H7 (cell line): ENCODE measurements around the gene TGM3. TPM values are rescaled to one million over a fixed set of nuclear protein-coding genes. Genes with fewer than 3 reads are reported as not detected.

Experiments used
- DNase-seq: peaks from one replicate; pipeline ENCODE4 v3.0.0; 2012
- H3K27me3 ChIP-seq: 2 replicates; pipeline ENCODE4 v1.6.0; 2011; ENCODE audit warnings: mild to moderate bottlenecking, low read length; ENCODE audit not compliant: control insufficient read depth, insufficient read depth
- H3K36me3 ChIP-seq: replicated peaks from 2 replicates; pipeline ENCODE4 v1.5.1; 2011; ENCODE audit warnings: low read length; ENCODE audit not compliant: control insufficient read depth, insufficient read depth
- H3K4me3 ChIP-seq: 2 replicates; pipeline ENCODE4 v1.5.1; 2011; ENCODE audit warnings: low read depth, mild to moderate bottlenecking, control low read depth, low read length, moderate library complexity; ENCODE audit not compliant: insufficient read depth
- total RNA-seq: library from RNA; depleted of rRNA; stranded (reverse); fragments of >200 nt; shearing (Covaris generic); gene quantifications from 2 replicates; pipeline ENCODE4 v1.2.3, GENCODE V29; 2014

TGM3 gene
- total RNA-seq, 1 experiment from 2014 or later, result 0.90 TPM

DNA sequence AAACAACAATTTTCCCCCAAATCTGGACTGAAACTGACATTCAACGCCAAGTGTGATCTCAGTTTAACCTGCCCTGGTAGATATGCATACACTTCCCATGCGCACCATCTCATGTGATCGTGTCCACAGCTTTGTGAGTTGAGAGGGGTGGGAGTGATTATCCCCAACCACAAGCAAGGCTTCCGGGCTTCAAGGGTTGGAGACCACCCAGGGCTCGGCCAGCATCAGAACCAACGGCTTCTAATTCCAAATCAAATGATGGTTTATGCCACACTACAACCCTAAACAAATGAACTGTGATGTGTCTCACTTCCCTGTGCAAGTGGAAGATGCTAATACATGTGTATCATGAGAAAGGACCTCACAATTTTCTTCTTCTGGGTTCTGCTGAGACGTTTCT is 515 bp upstream of the TGM3 start:
- Histone ChIP-seq H3K27me3 (no peaks in the 10 kb centered on the region), H3K36me3 (no peaks in the 10 kb centered on the region), H3K4me3 (no peak overlapping the region)
- no peak for DNase-seq

DNA sequence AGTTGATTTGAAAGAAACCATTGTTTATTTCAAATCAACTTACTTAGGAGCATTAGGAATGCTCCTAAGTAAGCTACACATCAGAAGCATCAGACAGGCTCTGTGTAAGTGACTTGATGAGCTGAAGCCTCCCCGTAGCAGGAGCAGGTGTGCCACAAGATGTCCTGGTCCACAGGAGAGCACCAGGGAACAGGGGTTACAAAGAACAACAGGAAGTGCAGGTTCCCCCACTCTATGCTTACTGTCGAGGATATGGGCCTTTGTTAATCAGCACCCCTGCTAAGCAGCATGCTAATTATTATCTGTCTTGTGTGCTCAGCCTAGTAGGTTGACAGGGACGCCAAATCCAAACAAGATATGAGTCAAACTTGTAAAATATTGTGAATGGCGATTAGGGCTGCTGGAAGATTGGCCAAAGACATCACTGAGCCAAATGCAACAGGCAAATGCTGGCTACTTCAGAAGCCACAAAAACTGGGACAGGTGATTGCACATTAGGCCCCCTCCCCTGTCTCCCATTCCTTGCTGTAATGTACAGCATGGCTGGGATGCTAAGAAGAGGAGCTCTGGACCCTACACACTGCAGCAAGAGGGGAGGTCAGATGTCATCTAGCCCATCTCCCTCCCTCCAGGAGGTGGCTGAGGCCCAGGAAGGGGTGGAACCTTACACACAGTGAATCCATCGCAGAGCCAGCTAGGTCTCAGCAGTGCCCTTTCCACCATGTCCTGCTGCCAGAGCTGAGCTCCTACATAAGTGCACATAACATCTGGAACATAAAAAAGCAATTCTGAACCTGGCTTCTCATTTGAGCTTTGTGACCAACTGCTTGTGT is 939 bp downstream of the TGM3 start:
- Histone ChIP-seq H3K36me3 (no peaks in the 10 kb centered on the region), H3K4me3 (no peak overlapping the region), H3K27me3 (no peaks in the 10 kb centered on the region)
- DNase-seq, result peak; percentile 36

DNA sequence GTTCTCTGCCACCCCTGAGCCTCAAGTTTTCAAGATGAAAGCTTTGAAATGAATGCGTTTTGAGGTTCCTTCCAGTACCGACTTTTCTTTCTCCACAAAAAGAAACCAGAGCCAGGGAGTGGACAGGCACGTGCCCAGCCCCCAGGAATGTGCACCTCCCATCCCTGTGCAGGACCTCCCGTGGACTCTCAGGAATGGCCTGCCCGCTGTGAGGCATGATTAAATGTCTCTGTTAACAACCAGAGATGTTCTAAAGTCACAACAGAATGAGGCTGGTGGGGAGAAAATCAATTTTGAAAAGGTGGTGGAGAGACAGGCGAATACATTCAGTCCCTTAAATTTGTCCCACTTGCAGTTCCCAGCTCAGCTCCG is 1.5 kb downstream of the TGM3 start:
- Histone ChIP-seq H3K27me3 (no peaks in the 10 kb centered on the region), H3K36me3 (no peaks in the 10 kb centered on the region), H3K4me3 (no peak overlapping the region)
- DNase-seq, result no peak

DNA sequence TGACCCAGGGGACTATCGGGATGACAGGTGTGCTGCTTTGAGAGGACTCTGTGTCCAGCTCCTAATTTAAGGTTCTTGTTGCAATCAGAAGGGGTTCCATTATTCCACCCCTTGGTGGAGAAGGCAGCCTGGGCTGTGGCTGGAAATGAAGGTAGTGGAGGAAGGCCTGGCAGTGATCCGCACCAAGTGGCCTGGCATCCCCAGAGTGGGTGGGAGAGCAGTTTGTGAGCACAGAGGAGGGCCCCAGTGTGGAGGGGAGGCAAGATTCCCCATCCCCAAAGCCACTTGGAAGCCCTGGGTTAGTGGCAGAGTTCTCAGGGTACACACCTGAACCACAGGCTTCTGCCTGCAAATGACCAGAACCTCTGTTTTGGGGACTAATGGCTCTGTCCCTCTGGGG is 2.3 kb downstream of the TGM3 start:
- H3K4me3 ChIP-seq, result no peak overlapping the region
- H3K27me3 ChIP-seq, result no peaks in the 10 kb centered on the region
- H3K36me3 ChIP-seq, result no peaks in the 10 kb centered on the region
- no peak for DNase-seq

DNA sequence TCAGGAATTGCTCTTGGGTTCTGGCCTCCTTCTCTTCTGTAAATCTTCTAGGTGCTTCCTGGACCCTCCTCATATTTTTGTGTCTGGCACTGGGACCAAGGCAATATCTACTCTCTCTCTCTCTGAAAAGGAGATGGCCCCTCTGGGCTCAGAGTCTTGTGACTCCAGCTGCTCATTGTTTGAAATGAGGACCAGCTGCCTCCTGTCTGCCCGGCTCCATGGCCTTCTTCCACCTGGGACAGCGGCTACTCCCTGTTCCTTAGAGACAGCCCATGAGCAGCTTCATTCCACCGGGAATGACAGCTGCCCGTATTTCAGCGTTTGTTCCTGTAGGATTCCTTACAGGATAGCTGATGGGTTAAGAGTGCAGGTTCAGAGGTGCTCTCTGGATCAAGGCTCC is 2.9 kb downstream of the TGM3 start:
- DNase-seq, result no peak
- H3K4me3 ChIP-seq, result no peak overlapping the region

DNA sequence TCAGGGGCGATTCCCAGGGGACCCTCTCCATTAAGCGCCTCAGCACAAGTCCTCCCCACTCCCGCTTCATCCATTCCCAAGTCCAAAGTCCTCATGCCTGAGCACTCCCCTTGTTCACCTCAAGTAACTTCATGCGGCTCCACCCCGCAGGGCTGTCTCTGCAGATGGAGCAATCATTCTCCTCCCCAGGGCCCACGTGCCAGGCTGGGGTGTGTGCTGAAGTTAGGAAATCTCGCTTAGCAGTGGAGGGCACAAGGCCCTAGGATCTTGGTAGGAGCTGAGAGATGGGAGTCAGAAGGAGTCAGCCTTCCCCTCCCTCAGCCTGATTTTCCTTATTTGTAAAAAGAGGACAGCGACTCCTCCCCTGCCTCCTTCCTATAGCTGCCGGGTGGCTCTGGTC is 3.5 kb downstream of the TGM3 start:
- no peaks in the 10 kb centered on the region for H3K27me3 ChIP-seq

More for the DNA sequence above, 2.9 kb downstream of the TGM3 start:
- Histone ChIP-seq H3K27me3 (no peaks in the 10 kb centered on the region), H3K36me3 (no peaks in the 10 kb centered on the region)

DNA sequence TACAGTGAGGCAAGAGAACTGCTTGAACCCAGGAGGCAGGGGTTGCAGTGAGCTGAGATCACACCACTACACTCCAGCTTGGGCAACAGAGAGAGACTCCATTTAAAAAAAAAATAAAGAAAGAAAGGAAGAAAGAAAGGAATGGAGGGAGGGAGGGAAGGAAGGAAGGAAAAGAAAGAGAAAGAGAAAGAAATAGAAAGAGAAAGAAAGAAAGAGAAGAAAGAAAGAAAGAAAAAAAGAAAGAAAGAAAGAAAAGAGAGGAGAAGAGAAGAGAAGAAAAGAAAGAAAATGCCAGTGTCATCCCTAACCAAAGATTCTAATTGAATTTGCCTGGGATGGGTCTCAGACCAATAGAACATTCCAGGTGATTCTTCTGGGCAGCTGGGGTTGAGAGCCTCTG is 4.2 kb downstream of the TGM3 start:
- Histone ChIP-seq H3K36me3 (no peaks in the 10 kb centered on the region), H3K4me3 (no peak overlapping the region), H3K27me3 (no peaks in the 10 kb centered on the region)
- DNase-seq, result no peak

More for the DNA sequence above, 3.5 kb downstream of the TGM3 start:
- no peak for DNase-seq
- H3K36me3 ChIP-seq, result no peaks in the 10 kb centered on the region
- no peak overlapping the region for H3K4me3 ChIP-seq

DNA sequence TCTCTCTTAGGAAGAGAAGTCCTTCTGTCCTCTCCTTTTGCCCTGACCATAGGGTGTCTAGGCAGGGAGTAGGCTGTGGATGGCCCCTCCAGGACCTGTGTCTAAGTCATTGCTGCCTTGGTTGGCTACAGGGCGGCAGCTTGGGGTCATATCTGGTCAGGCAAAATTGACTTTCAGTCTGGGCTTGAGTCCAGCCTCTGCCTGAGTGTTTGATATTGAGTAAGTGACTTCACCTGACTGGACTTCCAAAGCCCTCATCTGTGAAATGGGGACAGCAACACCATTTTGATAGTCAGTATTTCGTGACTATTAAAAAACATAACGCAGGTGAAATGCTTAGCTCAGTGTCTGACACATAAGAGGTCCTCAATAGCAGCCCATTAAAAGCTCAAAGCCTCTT is 4.6 kb downstream of the TGM3 start:
- Histone ChIP-seq H3K36me3 (no peaks in the 10 kb centered on the region), H3K4me3 (no peak overlapping the region), H3K27me3 (no peaks in the 10 kb centered on the region)
- no peak for DNase-seq

DNA sequence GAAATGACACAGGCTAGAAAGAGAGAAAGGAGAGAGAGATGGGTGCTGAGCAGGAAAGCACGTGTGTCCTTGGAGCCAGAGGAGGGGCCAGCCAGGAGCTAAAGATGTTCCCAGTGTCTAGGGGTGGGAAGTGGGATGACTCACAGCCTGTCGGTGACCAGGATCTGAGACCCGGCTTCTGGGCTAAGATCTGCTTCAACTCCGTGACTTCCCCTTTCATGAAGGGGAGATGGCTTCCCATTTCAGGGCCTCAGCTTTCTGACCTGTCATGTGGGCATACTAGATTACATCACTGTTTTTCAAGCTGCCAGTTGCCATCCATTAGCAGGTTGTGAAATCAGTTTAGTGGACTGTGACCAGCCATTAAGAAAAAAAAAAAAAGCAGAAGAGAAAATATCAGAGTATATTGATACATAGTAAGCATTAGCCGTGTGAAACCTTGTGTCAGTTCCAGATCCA is 5.4 kb downstream of the TGM3 start:
- Histone ChIP-seq H3K4me3 (no peak overlapping the region), H3K27me3 (no peaks in the 10 kb centered on the region)
- DNase-seq, result no peak

DNA sequence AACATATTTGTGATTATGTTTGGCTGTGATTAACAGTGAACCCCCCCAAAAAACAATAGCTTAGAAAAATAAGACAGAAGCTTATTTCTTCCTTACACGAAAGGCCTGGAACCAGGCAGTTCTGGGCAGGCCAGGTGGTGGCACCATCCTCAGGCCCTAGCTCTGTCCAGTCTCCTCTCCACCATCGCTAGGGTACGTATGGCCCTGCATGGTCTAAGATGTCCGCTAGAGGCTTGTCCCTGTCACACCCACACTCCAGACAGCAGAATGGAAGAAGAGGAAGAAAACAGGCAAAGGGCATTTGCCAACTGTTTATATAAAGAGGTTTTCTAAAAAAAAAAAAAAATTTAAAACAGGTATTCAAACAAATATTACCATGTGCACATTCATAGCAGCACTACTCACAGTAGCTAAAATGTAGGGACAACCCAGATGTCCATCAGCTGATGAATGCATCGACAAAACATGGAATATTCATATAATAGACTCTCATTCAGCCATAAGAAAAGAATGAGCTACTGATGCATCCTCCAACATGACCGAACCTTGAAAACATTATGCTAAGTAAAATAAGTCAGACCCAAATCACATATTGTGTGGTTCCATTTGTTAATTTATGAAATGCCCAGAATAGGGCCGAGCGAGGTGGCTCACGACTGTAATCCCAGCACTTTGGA is 6.7 kb downstream of the TGM3 start:
- H3K36me3 ChIP-seq, result no peaks in the 10 kb centered on the region
- H3K4me3 ChIP-seq, result no peak overlapping the region
- no peaks in the 10 kb centered on the region for H3K27me3 ChIP-seq
- DNase-seq, result peak; percentile 31

More for the DNA sequence above, 5.4 kb downstream of the TGM3 start:
- no peaks in the 10 kb centered on the region for H3K36me3 ChIP-seq

DNA sequence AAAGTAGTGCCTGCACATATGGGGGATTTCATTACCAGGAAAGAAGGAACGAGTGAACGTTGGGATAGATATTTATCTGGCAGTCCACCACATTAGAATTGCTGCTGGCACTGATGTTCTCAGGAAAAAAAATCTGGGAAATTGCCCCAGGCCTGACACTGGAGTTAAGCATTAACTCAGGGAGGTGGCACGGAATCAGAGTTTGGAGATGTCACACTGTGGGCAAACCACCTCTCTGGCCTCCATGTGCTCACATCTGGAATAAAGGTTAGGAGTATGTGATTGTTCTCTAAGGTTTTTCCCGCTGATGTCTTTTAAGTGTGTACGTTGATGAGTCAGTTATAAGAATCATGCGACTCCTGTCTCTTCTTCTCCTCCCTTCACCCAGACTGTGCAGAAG is 7.9 kb downstream of the TGM3 start:
- Histone ChIP-seq H3K36me3 (no peaks in the 10 kb centered on the region), H3K4me3 (no peak overlapping the region), H3K27me3 (no peaks in the 10 kb centered on the region)
- no peak for DNase-seq

DNA sequence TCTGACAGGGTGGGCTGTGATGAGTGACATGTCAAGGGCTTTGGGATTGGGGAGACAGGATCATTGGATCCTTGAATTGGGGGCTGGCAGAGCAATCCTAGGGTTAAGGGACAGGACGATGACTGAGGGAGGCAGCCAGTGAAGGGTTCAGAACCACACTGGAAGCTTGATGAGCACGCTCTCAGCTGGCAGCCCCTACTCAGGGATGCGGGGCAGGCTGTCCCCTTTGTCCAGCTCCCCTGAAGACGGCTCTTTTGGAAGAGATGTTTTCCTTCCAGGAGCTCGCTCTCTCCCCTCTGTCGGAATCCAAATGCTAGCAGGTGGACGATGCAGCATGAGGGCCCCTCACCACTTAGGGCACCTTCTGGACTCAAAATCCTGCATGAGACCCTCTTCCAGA is 8.4 kb downstream of the TGM3 start:
- H3K27me3 ChIP-seq, result no peaks in the 10 kb centered on the region

DNA sequence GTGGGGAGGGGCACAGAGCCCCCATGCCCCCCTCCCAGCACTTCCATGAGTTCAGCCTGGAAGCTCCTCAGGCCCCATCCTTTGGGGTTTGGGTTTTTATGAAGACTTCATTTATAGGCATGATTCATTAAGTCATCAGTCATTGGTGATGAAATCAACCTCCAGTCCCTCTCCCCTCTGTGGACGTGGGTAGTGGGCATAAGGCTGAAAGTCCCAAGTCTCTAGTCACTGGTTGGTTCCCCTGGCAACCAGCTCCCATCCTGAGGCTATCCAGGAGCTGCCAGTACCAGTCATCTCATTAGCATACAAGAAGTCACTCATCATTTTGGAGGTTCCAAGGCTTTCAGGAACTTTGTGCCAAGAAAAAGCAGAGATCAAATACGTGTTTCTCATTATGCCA is 9.2 kb downstream of the TGM3 start:
- Histone ChIP-seq H3K4me3 (no peak overlapping the region), H3K36me3 (no peaks in the 10 kb centered on the region), H3K27me3 (no peaks in the 10 kb centered on the region; the same call in 1 of the 2 replicates)
- no peak for DNase-seq

More for the DNA sequence above, 8.4 kb downstream of the TGM3 start:
- no peak for DNase-seq
- no peaks in the 10 kb centered on the region for H3K36me3 ChIP-seq
- no peak overlapping the region for H3K4me3 ChIP-seq

DNA sequence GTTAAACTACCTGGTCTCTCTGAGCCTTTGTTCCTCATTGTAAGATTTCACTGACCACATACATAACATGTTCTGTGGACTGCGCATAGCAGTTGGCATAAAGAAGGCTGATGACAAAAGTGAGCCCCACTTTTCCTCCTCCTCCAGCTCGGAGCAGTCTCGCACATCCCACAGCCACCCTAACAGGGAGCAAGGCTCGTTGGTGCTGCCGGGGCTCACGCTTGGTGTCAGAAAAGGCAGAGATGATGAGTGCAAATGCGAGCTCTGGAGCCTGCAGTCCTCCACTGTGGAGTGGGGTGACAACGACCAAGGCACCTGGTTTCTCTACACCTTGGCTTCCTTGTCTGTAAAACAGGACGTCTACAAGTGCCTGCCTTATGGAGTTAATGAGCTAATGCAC is 9.7 kb downstream of the TGM3 start:
- Histone ChIP-seq H3K27me3 (no peaks in the 10 kb centered on the region; the same call in 1 of the 2 replicates), H3K4me3 (no peak overlapping the region), H3K36me3 (no peaks in the 10 kb centered on the region)
- no peak for DNase-seq

DNA sequence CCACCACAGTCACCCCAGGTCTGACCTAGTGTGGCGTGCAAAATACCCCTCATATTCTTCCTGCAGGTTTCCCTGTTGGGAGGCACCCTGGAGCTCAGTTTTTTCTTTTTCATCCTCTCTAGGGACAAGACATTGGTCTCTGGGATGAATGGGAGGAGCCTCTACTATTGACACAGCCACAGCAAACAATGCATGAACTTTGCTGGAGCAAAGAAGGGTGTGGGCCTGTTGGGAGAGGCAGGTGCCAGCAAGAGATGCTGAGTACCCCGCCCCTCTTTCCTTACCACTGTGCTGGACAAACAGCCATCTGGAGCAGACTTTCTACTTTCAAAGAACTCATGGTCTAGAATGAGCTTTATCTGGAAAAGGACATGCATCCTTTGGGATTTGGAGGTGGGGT is 10.1 kb downstream of the TGM3 start:
- no peak for DNase-seq
- no peaks in the 10 kb centered on the region for H3K36me3 ChIP-seq
- no peaks in the 10 kb centered on the region; the same call in 1 of the 2 replicates for H3K27me3 ChIP-seq
- H3K4me3 ChIP-seq, result no peak overlapping the region
